Peyer's patch (tissue), 4 donors: Measurements from ENCODE around the gene ZBTB47.

ENCODE experiments used
- CTCF ChIP-seq, 6 experiments: fragments of 450-650 bp in 4 of 6; fragments of 200-600 bp in 2 of 6; sonication (generic) in 1 of 6; IDR thresholded peaks; one replicate each; pipeline ENCODE4 v1.5.1; 2017 to 2019; ENCODE audit warnings: antibody characterized with exemption in 6 of 6, mild to moderate bottlenecking in 3 of 6, moderate library complexity in 1 of 6
- POLR2A ChIP-seq, 2 donors: fragments of 450-650 bp; IDR thresholded peaks; one replicate each; pipeline ENCODE4 v1.5.1; 2017; ENCODE audit warnings: antibody characterized with exemption in 2 of 2, mild to moderate bottlenecking in 2 of 2, moderate library complexity in 2 of 2

GRCh38 chr3:42697289-42698051, 44.0 kb downstream of the ZBTB47 start:
- TF ChIP-seq CTCF (IDR thresholded peaks at IDR 0.05) (no peak), POLR2A (IDR thresholded peaks at IDR 0.05) (no peak)
